Measurements from ENCODE around the gene ZNF511.

ZNF511 gene

GRCh38 chr10:133292919-133293809, 15.6 kb upstream of the ZNF511 start:
- DNase-seq: no peak

GRCh38 chr10:133293810-133294119, 14.9 kb upstream of the ZNF511 start:
- no peak for DNase-seq

GRCh38 chr10:133294189-133294588, 14.5 kb upstream of the ZNF511 start:
- no peak for DNase-seq

GRCh38 chr10:133295426-133296320, 13.0 kb upstream of the ZNF511 start:
- DNase-seq: no peak

GRCh38 chr10:133297504-133297903, 11.2 kb upstream of the ZNF511 start:
- no peak for DNase-seq

- no peak for DNase-seq
Observed at GRCh38 chr10:133298466-133298865, 10.2 kb upstream of the ZNF511 start.

- DNase-seq: no peak
Observed at GRCh38 chr10:133299224-133299623, 9.5 kb upstream of the ZNF511 start.

- DNase-seq: no peak
Observed at GRCh38 chr10:133299738-133300137, 9.0 kb upstream of the ZNF511 start.

- no peak for DNase-seq
Observed at GRCh38 chr10:133302230-133302629, 6.5 kb upstream of the ZNF511 start.

- DNase-seq: no peak
Observed at GRCh38 chr10:133303206-133303605, 5.5 kb upstream of the ZNF511 start.

GRCh38 chr10:133306097-133306476, 2.6 kb upstream of the ZNF511 start:
- DNase-seq: no peak

- no peak for DNase-seq
Observed at GRCh38 chr10:133306941-133307379, 1.8 kb upstream of the ZNF511 start.

GRCh38 chr10:133307776-133308420, 816 bp upstream of the ZNF511 start:
- peak in 16 of 58 donors; percentile 7 to 67 (median 40) for DNase-seq

GRCh38 chr10:133309100-133309719, 496 bp downstream of the ZNF511 start:
- DNase-seq: peak in 57 of 58 donors; percentile 54 to 95 (median 87)

- DNase-seq: no peak
Observed at GRCh38 chr10:133309720-133310398, 1.1 kb downstream of the ZNF511 start.

GRCh38 chr10:133310399-133310755, 1.7 kb downstream of the ZNF511 start:
- no peak for DNase-seq

- no peak for DNase-seq
Observed at GRCh38 chr10:133310789-133311188, 2.1 kb downstream of the ZNF511 start.

- no peak for DNase-seq
Observed at GRCh38 chr10:133311570-133311969, 2.9 kb downstream of the ZNF511 start.

GRCh38 chr10:133312016-133312768, 3.5 kb downstream of the ZNF511 start:
- DNase-seq: no peak

GRCh38 chr10:133312769-133313145, 4.0 kb downstream of the ZNF511 start:
- DNase-seq: no peak
